Activated naive CD8-positive, alpha-beta T cell treated with anti-CD3 and anti-CD28 coated beads, Interleukin-2, amount 50 U/mL, for 24 hours (primary cell): Measurements from ENCODE around the gene SCAI.
"Not testable (repeated sequence)": the region's sequence is repeated elsewhere in the genome, so short reads cannot be mapped to it uniquely, and the experiment has no call there.

Source experiments
- ATAC-seq: fragments of 150-1000 bp; cut with Tn5 transposase; one replicate; pipeline ENCODE4 v1.10.0; 2021
- DNase-seq: peaks from one replicate; pipeline ENCODE4 v3.0.0; 2021
- H3K27ac Mint-ChIP-seq: one replicate; pipeline ENCODE4 v1.8.0; 2021; ENCODE audit warnings: mild to moderate bottlenecking, mixed read lengths
- H3K27me3 Mint-ChIP-seq: one replicate; pipeline ENCODE4 v1.8.0; 2021; ENCODE audit warnings: mixed read lengths
- H3K36me3 Mint-ChIP-seq: one replicate; pipeline ENCODE4 v1.8.0; 2021; ENCODE audit warnings: low read depth, mixed read lengths
- H3K4me1 Mint-ChIP-seq: one replicate; pipeline ENCODE4 v1.8.0; 2021; ENCODE audit warnings: mixed read lengths
- H3K4me3 Mint-ChIP-seq: one replicate; pipeline ENCODE4 v1.8.0; 2021; ENCODE audit warnings: mild to moderate bottlenecking, moderate library complexity, mixed read lengths
- H3K9me3 Mint-ChIP-seq: one replicate; pipeline ENCODE4 v1.8.0; 2021; ENCODE audit warnings: mixed read lengths

SCAI gene

GRCh38 chr9:124972241-124972770 is 171.0 kb downstream of the SCAI start:
- H3K27me3 Mint-ChIP-seq = no peaks in the 10 kb centered on the region
- H3K9me3 Mint-ChIP-seq = no peaks in the 10 kb centered on the region
- no peak for DNase-seq
- no peak for ATAC-seq
- no peak overlapping the region for H3K27ac Mint-ChIP-seq
- H3K4me3 Mint-ChIP-seq = no peak overlapping the region
- H3K4me1 Mint-ChIP-seq = no peaks in the 10 kb centered on the region
- peaks cover 13% of the 10 kb centered on the region for H3K36me3 Mint-ChIP-seq

GRCh38 chr9:124969401-124969800 is 173.9 kb downstream of the SCAI start:
- ATAC-seq (no peak), DNase-seq (no peak)
- H3K36me3 Mint-ChIP-seq = peaks cover 11% of the 10 kb centered on the region
- H3K27me3 Mint-ChIP-seq = no peaks in the 10 kb centered on the region
- peaks cover 25% of the 10 kb centered on the region for H3K4me1 Mint-ChIP-seq
- no peaks in the 10 kb centered on the region for H3K9me3 Mint-ChIP-seq
- H3K4me3 Mint-ChIP-seq = no peak overlapping the region
- H3K27ac Mint-ChIP-seq = no peak overlapping the region

GRCh38 chr9:124968238-124968637 is 175.1 kb downstream of the SCAI start:
- no peak for DNase-seq
- no peak for ATAC-seq
- H3K27ac Mint-ChIP-seq = no peak overlapping the region
- H3K27me3 Mint-ChIP-seq = no peaks in the 10 kb centered on the region
- H3K4me1 Mint-ChIP-seq = peaks cover 32% of the 10 kb centered on the region
- H3K36me3 Mint-ChIP-seq = peaks cover 7% of the 10 kb centered on the region
- H3K4me3 Mint-ChIP-seq = no peak overlapping the region
- no peaks in the 10 kb centered on the region for H3K9me3 Mint-ChIP-seq

GRCh38 chr9:124965775-124966568 is 177.4 kb downstream of the SCAI start:
- ATAC-seq = peak; percentile 28
- H3K36me3 Mint-ChIP-seq, H3K27me3 Mint-ChIP-seq, DNase-seq, H3K9me3 Mint-ChIP-seq, H3K4me3 Mint-ChIP-seq: not testable (repeated sequence)
- Mint-ChIP-seq H3K4me1 (peaks cover 32% of the 10 kb centered on the region), H3K27ac (peak overlapping the region; percentile 96)

DNA sequence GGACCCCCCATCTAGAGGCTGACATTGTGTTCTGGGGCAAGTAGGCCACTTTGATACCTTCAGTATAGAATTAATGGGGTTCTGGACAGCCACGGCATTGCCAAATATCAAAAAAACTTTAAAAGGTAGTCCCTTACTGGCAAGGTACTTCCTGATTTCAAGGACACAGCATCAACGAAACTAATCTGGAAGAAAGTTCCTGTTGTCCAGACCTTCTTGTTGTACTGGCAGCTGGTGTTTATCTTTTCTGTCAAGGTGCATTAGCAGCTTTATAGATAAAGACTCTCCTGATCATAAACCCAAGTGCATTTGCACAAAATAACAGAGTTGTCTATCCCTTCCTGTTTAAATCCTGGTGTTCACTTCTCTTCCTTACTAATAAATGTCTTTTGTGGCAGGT is 178.7 kb downstream of the SCAI start:
- no peak for DNase-seq
- Mint-ChIP-seq H3K4me3 (no peak overlapping the region), H3K27me3 (no peaks in the 10 kb centered on the region)

GRCh38 chr9:124964056-124964455 is 179.3 kb downstream of the SCAI start:
- Mint-ChIP-seq H3K27me3 (no peaks in the 10 kb centered on the region), H3K27ac (peak overlapping the region; percentile 2), H3K4me1 (peaks cover 32% of the 10 kb centered on the region), H3K4me3 (no peak overlapping the region), H3K9me3 (no peaks in the 10 kb centered on the region), H3K36me3 (peaks cover 4% of the 10 kb centered on the region)
- ATAC-seq = no peak
- no peak for DNase-seq

More for the DNA sequence above, 178.7 kb downstream of the SCAI start:
- Mint-ChIP-seq H3K36me3 (peaks cover 4% of the 10 kb centered on the region), H3K27ac (peak overlapping the region; percentile 96), H3K9me3 (no peaks in the 10 kb centered on the region), H3K4me1 (peaks cover 32% of the 10 kb centered on the region)
- ATAC-seq = no peak

GRCh38 chr9:124960409-124960752 is 182.9 kb downstream of the SCAI start:
- ATAC-seq (no peak), DNase-seq (no peak)
- H3K4me1 Mint-ChIP-seq = peaks cover 18% of the 10 kb centered on the region
- H3K27ac Mint-ChIP-seq = no peak overlapping the region
- H3K9me3 Mint-ChIP-seq = no peaks in the 10 kb centered on the region
- H3K27me3 Mint-ChIP-seq = no peaks in the 10 kb centered on the region
- no peak overlapping the region for H3K4me3 Mint-ChIP-seq
- H3K36me3 Mint-ChIP-seq = no peaks in the 10 kb centered on the region

DNA sequence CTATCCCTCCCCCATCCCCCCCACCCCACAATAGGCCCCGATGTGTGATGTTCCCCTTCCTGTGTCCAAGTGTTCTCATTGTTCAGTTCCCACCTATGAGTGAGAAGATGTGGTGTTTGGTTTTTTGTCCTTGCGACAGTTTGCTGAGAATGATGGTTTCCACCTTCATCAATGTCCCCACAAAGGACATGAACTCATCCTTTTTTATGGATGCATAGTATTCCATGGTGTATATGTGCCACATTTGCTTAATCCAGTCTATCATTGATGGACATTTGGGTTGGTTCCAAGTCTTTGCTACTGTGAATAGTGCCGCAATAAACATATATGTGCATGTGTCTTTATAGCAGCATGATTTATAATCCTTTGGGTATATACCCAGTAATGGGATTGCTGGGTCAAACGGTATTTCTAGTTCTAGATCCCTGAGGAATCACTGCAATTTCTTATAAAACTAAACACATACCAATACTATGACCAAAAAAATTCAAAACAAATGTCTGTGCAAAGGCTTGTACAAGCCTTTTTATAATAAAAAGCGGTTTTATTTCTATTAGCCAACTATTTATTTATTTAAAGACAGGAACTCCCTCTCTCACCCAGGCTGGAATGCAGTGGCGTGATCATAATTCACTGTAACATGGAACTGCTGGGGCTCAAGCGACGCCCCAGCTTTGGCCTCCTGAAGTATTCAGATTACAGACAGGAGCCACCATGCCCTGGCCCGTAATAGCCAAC is 183.5 kb downstream of the SCAI start:
- not testable (repeated sequence) for H3K9me3 Mint-ChIP-seq, H3K27ac Mint-ChIP-seq, H3K36me3 Mint-ChIP-seq, H3K27me3 Mint-ChIP-seq, DNase-seq, H3K4me3 Mint-ChIP-seq, ATAC-seq
- peaks cover 12% of the 10 kb centered on the region for H3K4me1 Mint-ChIP-seq

GRCh38 chr9:124954255-124954654 is 189.1 kb downstream of the SCAI start:
- Mint-ChIP-seq H3K36me3 (no peaks in the 10 kb centered on the region), H3K4me1 (peaks cover 3% of the 10 kb centered on the region), H3K9me3 (no peaks in the 10 kb centered on the region), H3K4me3 (no peak overlapping the region), H3K27me3 (no peaks in the 10 kb centered on the region), H3K27ac (no peak overlapping the region)
- DNase-seq (no peak), ATAC-seq (no peak)

GRCh38 chr9:124950050-124950718 is 193.1 kb downstream of the SCAI start:
- no peak overlapping the region for H3K4me3 Mint-ChIP-seq
- H3K9me3 Mint-ChIP-seq = no peaks in the 10 kb centered on the region
- no peak for DNase-seq
- no peak overlapping the region for H3K27ac Mint-ChIP-seq
- no peak for ATAC-seq
- no peaks in the 10 kb centered on the region for H3K36me3 Mint-ChIP-seq
- H3K27me3 Mint-ChIP-seq = no peaks in the 10 kb centered on the region
- peaks cover 3% of the 10 kb centered on the region for H3K4me1 Mint-ChIP-seq

GRCh38 chr9:124949387-124949786 is 193.9 kb downstream of the SCAI start:
- Mint-ChIP-seq H3K4me1 (peaks cover 3% of the 10 kb centered on the region), H3K4me3 (no peak overlapping the region), H3K36me3 (no peaks in the 10 kb centered on the region), H3K9me3 (no peaks in the 10 kb centered on the region), H3K27ac (no peak overlapping the region), H3K27me3 (no peaks in the 10 kb centered on the region)
- no peak for DNase-seq
- ATAC-seq = no peak

- no peaks in the 10 kb centered on the region for H3K27me3 Mint-ChIP-seq
- no peak overlapping the region for H3K27ac Mint-ChIP-seq
- no peaks in the 10 kb centered on the region for H3K36me3 Mint-ChIP-seq
- ATAC-seq (no peak), DNase-seq (no peak)
- H3K9me3 Mint-ChIP-seq = no peaks in the 10 kb centered on the region
- H3K4me3 Mint-ChIP-seq = no peak overlapping the region
- peaks cover 3% of the 10 kb centered on the region for H3K4me1 Mint-ChIP-seq
These were observed 195.5 kb downstream of the SCAI start for GRCh38 chr9:124947727-124948391.

DNA sequence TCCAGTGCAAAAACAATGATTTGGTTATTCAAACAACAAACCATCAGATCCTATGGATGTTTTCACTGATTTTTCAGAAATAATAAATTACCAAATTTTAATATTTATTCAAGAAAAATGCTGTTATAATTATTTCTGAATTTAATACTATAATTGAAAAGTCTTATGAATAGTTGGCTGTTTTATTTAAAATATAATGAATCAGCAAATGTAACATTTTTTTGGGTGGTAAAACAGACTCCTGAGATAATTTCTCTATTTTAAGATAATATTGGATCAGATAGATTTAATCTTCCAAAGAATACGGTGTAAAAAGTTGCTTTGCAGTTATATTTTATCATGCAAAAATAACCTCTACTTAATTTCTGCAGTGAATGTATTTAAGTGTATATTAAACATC is 197.2 kb downstream of the SCAI start:
- Mint-ChIP-seq H3K4me3 (no peak overlapping the region), H3K27ac (no peak overlapping the region), H3K27me3 (no peaks in the 10 kb centered on the region), H3K4me1 (peaks cover 11% of the 10 kb centered on the region), H3K36me3 (peaks cover 3% of the 10 kb centered on the region), H3K9me3 (no peaks in the 10 kb centered on the region)
- DNase-seq (no peak), ATAC-seq (no peak)
